ENCODE results near the gene BSPRY. TPM values are rescaled to one million over a fixed set of nuclear protein-coding genes. Genes with fewer than 3 reads are reported as not detected.

BSPRY gene
- total and polyA plus RNA-seq, 2 donors (not counting 1 experiment from before 2014, with no cell fraction given), result 0.42 to 0.59 TPM

- Histone ChIP-seq H3K27ac (ENCODE audit: low read length in 2 of 2) (no peak overlapping the region), H4K20me1 (ENCODE audit: control insufficient read depth, insufficient read depth, low read length, poor library complexity, severe bottlenecking) (no peaks in the 10 kb centered on the region), H3K4me2 (replicated peaks; ENCODE audit: low read depth, low read length, poor library complexity, severe bottlenecking) (no peak overlapping the region), H3K9ac (ENCODE audit: low read length) (no peak overlapping the region), H3K9me3 (ENCODE audit: control extremely low read depth in 1 of 3, control insufficient read depth in 2 of 3, insufficient read depth in 1 of 3, low read length in 2 of 3) (no peaks in the 10 kb centered on the region), H3K27me3 (replicated peaks in 1 of 4; ENCODE audit: control extremely low read depth in 1 of 4, control insufficient read depth in 3 of 4, insufficient read depth in 4 of 4, low read length in 3 of 4) (peaks cover 0 to 5% (median 1%) of the 10 kb centered on the region in 4 experiments), H3K4me1 (ENCODE audit: control insufficient read depth in 2 of 2, insufficient read depth in 2 of 2, low read length in 2 of 2) (peaks cover 12 to 13% of the 10 kb centered on the region in 2 donors), H2AFZ (ENCODE audit: insufficient read depth, low read depth, low read length, poor library complexity, severe bottlenecking) (no peak overlapping the region), H3K36me3 (replicated peaks in 1 of 2; ENCODE audit: control extremely low read depth in 1 of 2, control insufficient read depth in 1 of 2, extremely low read depth in 1 of 2, insufficient read depth in 2 of 2, low read length in 1 of 2) (no peaks in the 10 kb centered on the region), H3K79me2 (ENCODE audit: control insufficient read depth, insufficient read depth, low read length) (no peaks in the 10 kb centered on the region), H3K4me3 (ENCODE audit: control extremely low read depth in 1 of 5, extremely low read depth in 1 of 5, insufficient read depth in 1 of 5, low read depth in 2 of 5, low read length in 4 of 5) (no peak overlapping the region)
- CTCF ChIA-PET, result no interaction called here
- H3K9me3 Mint-ChIP-seq (ENCODE audit: insufficient read depth), result no peaks in the 10 kb centered on the region
- no CpG with 5 or more reads among the region's 2 CpGs for WGBS (ENCODE audit: insufficient coverage)
- DNase-seq (no peak), ATAC-seq (ENCODE audit: low read depth) (no peak)
- H3K27ac Mint-ChIP-seq, result no peak overlapping the region
- H3K4me3 Mint-ChIP-seq, result no peak overlapping the region
- intact Hi-C loops (cut with micrococcal nuclease), result no loop called here
- TF ChIP-seq EZH2 (IDR thresholded peaks at IDR 0.05; ENCODE audit: borderline replicate concordance, insufficient read depth, low read depth, low read length, poor library complexity, severe bottlenecking), result no peak
- TF ChIP-seq CTCF (IDR thresholded peaks at IDR 0.05), result no peak
- POLR2A ChIA-PET, result no interaction called here
- H3K27me3 Mint-ChIP-seq, result peaks cover 4% of the 10 kb centered on the region
- peaks cover 19% of the 10 kb centered on the region for H3K4me1 Mint-ChIP-seq
Measured at GRCh38 chr9:113345190-113345589, 4.2 kb upstream of the BSPRY start.

- Histone ChIP-seq H3K27ac (ENCODE audit: low read length in 2 of 2) (no peak overlapping the region), H3K4me1 (ENCODE audit: control insufficient read depth in 2 of 2, insufficient read depth in 2 of 2, low read length in 2 of 2) (peaks cover 13 to 14% of the 10 kb centered on the region in 2 donors), H3K4me3 (ENCODE audit: control extremely low read depth in 1 of 5, extremely low read depth in 1 of 5, insufficient read depth in 1 of 5, low read depth in 2 of 5, low read length in 4 of 5) (no peak overlapping the region), H3K36me3 (replicated peaks in 1 of 2; ENCODE audit: control extremely low read depth in 1 of 2, control insufficient read depth in 1 of 2, extremely low read depth in 1 of 2, insufficient read depth in 2 of 2, low read length in 1 of 2) (no peaks in the 10 kb centered on the region), H3K27me3 (replicated peaks in 1 of 4; ENCODE audit: control extremely low read depth in 1 of 4, control insufficient read depth in 3 of 4, insufficient read depth in 4 of 4, low read length in 3 of 4) (peaks cover 0 to 10% (median 1%) of the 10 kb centered on the region in 4 experiments), H3K4me2 (replicated peaks; ENCODE audit: low read depth, low read length, poor library complexity, severe bottlenecking) (no peak overlapping the region), H3K9ac (ENCODE audit: low read length) (no peak overlapping the region), H3K9me3 (ENCODE audit: control extremely low read depth in 1 of 3, control insufficient read depth in 2 of 3, insufficient read depth in 1 of 3, low read length in 2 of 3) (no peaks in the 10 kb centered on the region), H4K20me1 (ENCODE audit: control insufficient read depth, insufficient read depth, low read length, poor library complexity, severe bottlenecking) (no peaks in the 10 kb centered on the region), H3K79me2 (ENCODE audit: control insufficient read depth, insufficient read depth, low read length) (no peaks in the 10 kb centered on the region), H2AFZ (ENCODE audit: insufficient read depth, low read depth, low read length, poor library complexity, severe bottlenecking) (no peak overlapping the region)
- H3K27me3 Mint-ChIP-seq, result peaks cover 4% of the 10 kb centered on the region
- DNase-seq, result no peak
- ChIA-PET POLR2A (no interaction called here), CTCF (no interaction called here)
- intact Hi-C loops (cut with micrococcal nuclease), result no loop called here
- ATAC-seq (ENCODE audit: low read depth), result no peak
- no peak for TF ChIP-seq EZH2 (IDR thresholded peaks at IDR 0.05; ENCODE audit: borderline replicate concordance, insufficient read depth, low read depth, low read length, poor library complexity, severe bottlenecking)
- TF ChIP-seq CTCF (IDR thresholded peaks at IDR 0.05), result no peak
- WGBS (ENCODE audit: insufficient coverage), result no CpG with 5 or more reads among the region's 1 CpG
- H3K4me3 Mint-ChIP-seq, result no peak overlapping the region
- H3K27ac Mint-ChIP-seq, result no peak overlapping the region
- peaks cover 19% of the 10 kb centered on the region for H3K4me1 Mint-ChIP-seq
- no peaks in the 10 kb centered on the region for H3K9me3 Mint-ChIP-seq (ENCODE audit: insufficient read depth)
Measured at GRCh38 chr9:113345671-113346070, 3.7 kb upstream of the BSPRY start.

Measured in B cell (primary cell).